Liver (tissue), 9 donors: ENCODE results near the gene OLFML2B. TPM values are rescaled to one million over a fixed set of nuclear protein-coding genes. Genes with fewer than 3 reads are reported as not detected.

Source experiments
- DNase-seq: peaks from one replicate; pipeline ENCODE4 v3.0.0-alpha.2; 2017; ENCODE audit warnings: low spot score
- H3K27ac ChIP-seq, 2 donors: one replicate each; pipeline ENCODE4 v1.7.0; 2013; ENCODE audit warnings: inconsistent platforms in 2 of 2, low read length in 2 of 2, control low read depth in 1 of 2, low read depth in 1 of 2, mild to moderate bottlenecking in 1 of 2
- H3K27me3 ChIP-seq, 4 donors: one replicate each; pipeline versions ENCODE4 v1.6.1 to v1.7.0; 2013; ENCODE audit warnings: low read length in 3 of 4, inconsistent platforms in 1 of 4, mild to moderate bottlenecking in 1 of 4, moderate library complexity in 1 of 4; ENCODE audit not compliant: control insufficient read depth in 4 of 4, insufficient read depth in 4 of 4
- H3K36me3 ChIP-seq, 4 donors: one replicate each; pipeline versions ENCODE4 v1.6.1 to v1.7.0; 2013; ENCODE audit warnings: low read length in 3 of 4, mild to moderate bottlenecking in 3 of 4, low read depth in 1 of 4, moderate library complexity in 1 of 4; ENCODE audit not compliant: control insufficient read depth in 4 of 4, insufficient read depth in 3 of 4
- H3K4me1 ChIP-seq, 4 donors: one replicate each; pipeline versions ENCODE4 v1.6.1 to v1.7.0; 2013; ENCODE audit warnings: low read length in 3 of 4, mild to moderate bottlenecking in 3 of 4, moderate library complexity in 1 of 4; ENCODE audit not compliant: control insufficient read depth in 4 of 4, insufficient read depth in 4 of 4
- H3K4me3 ChIP-seq, 3 donors: one replicate each; pipeline versions ENCODE4 v1.6.1 to v1.7.0; 2013; ENCODE audit warnings: low read length in 3 of 3, control low read depth in 1 of 3, low read depth in 1 of 3, mild to moderate bottlenecking in 1 of 3
- H3K9ac ChIP-seq, 2 donors: one replicate each; pipeline ENCODE4 v1.7.0; 2013; ENCODE audit warnings: low read length in 2 of 2, mild to moderate bottlenecking in 2 of 2, moderate library complexity in 2 of 2, control low read depth in 1 of 2, low read depth in 1 of 2
- H3K9me3 ChIP-seq, 4 donors: one replicate each; pipeline versions ENCODE4 v1.6.1 to v1.7.0; 2013; ENCODE audit warnings: low read length in 3 of 4; ENCODE audit not compliant: control insufficient read depth in 4 of 4
- EGR1 ChIP-seq, 2 donors: IDR thresholded peaks; 2 replicates each; pipeline ENCODE4 v1.6.1; 2016 to 2018; ENCODE audit warnings: antibody characterized with exemption in 2 of 2, low read depth in 2 of 2
- FOXA1 ChIP-seq: IDR thresholded peaks from 2 replicates; pipeline ENCODE4 v1.6.1; 2016; ENCODE audit warnings: antibody characterized with exemption
- FOXA2 ChIP-seq: IDR thresholded peaks from 2 replicates; pipeline ENCODE4 v1.6.1; 2016; ENCODE audit warnings: antibody characterized with exemption
- GABPA ChIP-seq, 2 donors: IDR thresholded peaks in 1 of 2; conservative IDR thresholded peaks in 1 of 2; 2 replicates each; pipeline ENCODE4 v1.6.1; 2016; ENCODE audit warnings: antibody characterized with exemption in 2 of 2, mild to moderate bottlenecking in 1 of 2, moderate library complexity in 1 of 2
- HNF4A ChIP-seq, 2 donors: conservative IDR thresholded peaks; 2 replicates each; pipeline ENCODE4 v1.6.1; 2016; ENCODE audit warnings: antibody characterized with exemption in 2 of 2, mild to moderate bottlenecking in 2 of 2
- HNF4G ChIP-seq: IDR thresholded peaks from 2 replicates; pipeline ENCODE4 v1.6.1; 2016; ENCODE audit warnings: antibody characterized with exemption
- JUND ChIP-seq, 2 donors: IDR thresholded peaks; 2 replicates each; pipeline ENCODE4 v1.6.1; 2016; ENCODE audit warnings: antibody characterized with exemption in 2 of 2
- NR2F2 ChIP-seq: IDR thresholded peaks from 2 replicates; pipeline ENCODE4 v1.6.1; 2016; ENCODE audit warnings: antibody characterized with exemption
- RAD21 ChIP-seq, 2 donors: IDR thresholded peaks; 2 replicates each; pipeline ENCODE4 v1.6.1; 2016; ENCODE audit warnings: antibody characterized with exemption in 2 of 2, mild to moderate bottlenecking in 2 of 2
- RXRA ChIP-seq, 2 donors: IDR thresholded peaks; 2 replicates each; pipeline ENCODE4 v1.6.1; 2017 to 2018; ENCODE audit warnings: antibody characterized with exemption in 2 of 2, mild to moderate bottlenecking in 1 of 2
- SP1 ChIP-seq: IDR thresholded peaks from 2 replicates; pipeline ENCODE4 v1.6.1; 2018; ENCODE audit warnings: antibody characterized with exemption, mild to moderate bottlenecking
- TAF1 ChIP-seq: conservative IDR thresholded peaks from 2 replicates; pipeline ENCODE4 v1.6.1; 2016; ENCODE audit warnings: antibody characterized with exemption, mild to moderate bottlenecking
- YY1 ChIP-seq: IDR thresholded peaks from 2 replicates; pipeline ENCODE4 v1.6.1; 2016; ENCODE audit warnings: antibody characterized with exemption, mild to moderate bottlenecking
- WGBS: extraction: QIAGEN DNeasy Blood & Tissue Kit; methylation state at CpG from one replicate; pipeline ENCODE4 v1.1.7; 2013; 5-methylcytosine and 5-hydroxymethylcytosine counted together
- polyA plus RNA-seq, 2 donors: library from polyadenylated mRNA; stranded (reverse) in 1 of 2; unstranded in 1 of 2; fragments of 200-250 nt in 1 of 2; fragments of >200 nt in 1 of 2; fragmentation: Nextera tagmentation in 1 of 2; extraction: Ambion mirVana in 1 of 2; gene quantifications; one replicate each; pipeline versions ENCODE4 v1.2.1 to v1.2.3, GENCODE V29; 2013 to 2015
- total RNA-seq, 2 donors: library from RNA; depleted of rRNA; stranded (reverse); fragments of >200 nt; gene quantifications; one replicate each; pipeline ENCODE4 v1.2.3, GENCODE V29; 2014
- TF ChIP-seq, protein P1 (sequence below): fragments of 150-350 bp; IDR thresholded peaks from 2 replicates; pipeline ENCODE4 v1.5.1; 2017; ENCODE audit warnings: improper control_type of control experiment, low read depth, low read length; ENCODE audit not compliant: missing input control
- TF ChIP-seq, protein P2 (sequence below): IDR thresholded peaks from 2 replicates; pipeline ENCODE4 v1.6.1; 2016; ENCODE audit warnings: antibody characterized with exemption
- TF ChIP-seq, protein P3 (sequence below): IDR thresholded peaks from 2 replicates; pipeline ENCODE4 v1.6.1; 2016; ENCODE audit warnings: antibody characterized with exemption, mild to moderate bottlenecking
- TF ChIP-seq, protein P4 (sequence below): IDR thresholded peaks from 2 replicates; pipeline ENCODE4 v1.6.1; 2016; ENCODE audit warnings: antibody characterized with exemption
- TF ChIP-seq, protein P5 (sequence below): IDR thresholded peaks from 2 replicates; pipeline ENCODE4 v1.6.1; 2016; ENCODE audit warnings: antibody characterized with exemption
- donor health status: healthy.
- donor health status: healthy.
- donor health status: healthy.
- donor health status: healthy.
- donor health status: healthy.

Gene OLFML2B
- total and polyA plus RNA-seq, 4 donors = 0.54 to 0.84 (median 0.74) TPM

DNA sequence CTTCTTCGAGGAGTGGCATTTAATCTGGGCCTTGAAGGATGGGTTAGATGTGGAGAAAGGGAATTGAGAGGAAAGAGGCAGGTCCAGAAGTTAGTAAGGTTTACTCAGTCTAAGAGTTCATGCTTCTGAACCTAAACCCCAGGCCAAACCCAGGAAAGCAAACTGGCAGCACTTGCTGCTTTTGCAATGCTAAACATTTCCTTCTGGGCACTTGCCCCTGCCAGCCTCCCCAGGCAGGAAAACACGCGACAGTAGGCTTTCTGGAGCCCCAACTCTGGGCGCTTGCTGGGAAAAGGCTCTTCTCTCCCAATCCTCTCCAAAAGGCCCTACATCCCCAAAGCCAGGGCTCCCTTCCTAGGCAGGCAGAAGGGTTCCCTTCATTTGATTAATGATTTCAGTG, 2.5 kb downstream of the OLFML2B start (continued):
- no peak for TF ChIP-seq FOXA2

DNA sequence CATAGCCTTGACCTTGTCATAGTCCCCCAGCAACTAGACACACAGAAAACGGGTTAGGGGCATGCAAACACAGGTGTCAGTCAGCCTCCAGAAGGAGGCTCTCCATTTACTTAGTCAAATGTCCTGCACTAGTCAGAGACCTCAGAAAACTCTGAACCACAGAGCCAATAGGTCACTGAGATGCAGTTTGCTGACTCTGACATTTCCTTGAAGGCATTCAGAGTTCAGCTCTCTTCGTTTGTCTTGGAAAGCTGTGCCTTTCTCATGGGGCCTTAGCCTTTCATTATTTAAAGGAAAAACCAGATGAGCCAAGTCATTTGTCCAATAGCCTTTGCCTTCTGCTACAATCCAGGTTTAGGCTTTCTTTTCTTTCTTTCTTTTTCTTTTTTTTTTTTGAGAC, 3.5 kb downstream of the OLFML2B start:
- Histone ChIP-seq H3K4me1 (peaks cover 3 to 17% (median 14%) of the 10 kb centered on the region in 4 donors), H3K4me3 (no peak overlapping the region), H3K27ac (no peak overlapping the region), H3K9me3 (peaks cover 0 to 2% (median 0%) of the 10 kb centered on the region in 4 donors), H3K9ac (no peak overlapping the region), H3K27me3 (peaks cover 0 to 6% (median under 1%) of the 10 kb centered on the region in 4 donors), H3K36me3 (no peaks in the 10 kb centered on the region)
- DNase-seq = no peak
- 66% methylated on average over 2 of the region's 2 CpGs for WGBS
- no peak for TF ChIP-seq HNF4G
- TF ChIP-seq, protein P1, sequence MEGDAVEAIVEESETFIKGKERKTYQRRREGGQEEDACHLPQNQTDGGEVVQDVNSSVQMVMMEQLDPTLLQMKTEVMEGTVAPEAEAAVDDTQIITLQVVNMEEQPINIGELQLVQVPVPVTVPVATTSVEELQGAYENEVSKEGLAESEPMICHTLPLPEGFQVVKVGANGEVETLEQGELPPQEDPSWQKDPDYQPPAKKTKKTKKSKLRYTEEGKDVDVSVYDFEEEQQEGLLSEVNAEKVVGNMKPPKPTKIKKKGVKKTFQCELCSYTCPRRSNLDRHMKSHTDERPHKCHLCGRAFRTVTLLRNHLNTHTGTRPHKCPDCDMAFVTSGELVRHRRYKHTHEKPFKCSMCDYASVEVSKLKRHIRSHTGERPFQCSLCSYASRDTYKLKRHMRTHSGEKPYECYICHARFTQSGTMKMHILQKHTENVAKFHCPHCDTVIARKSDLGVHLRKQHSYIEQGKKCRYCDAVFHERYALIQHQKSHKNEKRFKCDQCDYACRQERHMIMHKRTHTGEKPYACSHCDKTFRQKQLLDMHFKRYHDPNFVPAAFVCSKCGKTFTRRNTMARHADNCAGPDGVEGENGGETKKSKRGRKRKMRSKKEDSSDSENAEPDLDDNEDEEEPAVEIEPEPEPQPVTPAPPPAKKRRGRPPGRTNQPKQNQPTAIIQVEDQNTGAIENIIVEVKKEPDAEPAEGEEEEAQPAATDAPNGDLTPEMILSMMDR = no peak
- no peak for TF ChIP-seq JUND (IDR thresholded peaks at IDR 0.05)
- TF ChIP-seq FOXA1 = no peak
- no peak for TF ChIP-seq YY1
- TF ChIP-seq EGR1 (IDR thresholded peaks at IDR 0.05; ENCODE audit: low read depth in 2 of 2) = no peak
- TF ChIP-seq FOXA2 = no peak
- TF ChIP-seq, protein P2, sequence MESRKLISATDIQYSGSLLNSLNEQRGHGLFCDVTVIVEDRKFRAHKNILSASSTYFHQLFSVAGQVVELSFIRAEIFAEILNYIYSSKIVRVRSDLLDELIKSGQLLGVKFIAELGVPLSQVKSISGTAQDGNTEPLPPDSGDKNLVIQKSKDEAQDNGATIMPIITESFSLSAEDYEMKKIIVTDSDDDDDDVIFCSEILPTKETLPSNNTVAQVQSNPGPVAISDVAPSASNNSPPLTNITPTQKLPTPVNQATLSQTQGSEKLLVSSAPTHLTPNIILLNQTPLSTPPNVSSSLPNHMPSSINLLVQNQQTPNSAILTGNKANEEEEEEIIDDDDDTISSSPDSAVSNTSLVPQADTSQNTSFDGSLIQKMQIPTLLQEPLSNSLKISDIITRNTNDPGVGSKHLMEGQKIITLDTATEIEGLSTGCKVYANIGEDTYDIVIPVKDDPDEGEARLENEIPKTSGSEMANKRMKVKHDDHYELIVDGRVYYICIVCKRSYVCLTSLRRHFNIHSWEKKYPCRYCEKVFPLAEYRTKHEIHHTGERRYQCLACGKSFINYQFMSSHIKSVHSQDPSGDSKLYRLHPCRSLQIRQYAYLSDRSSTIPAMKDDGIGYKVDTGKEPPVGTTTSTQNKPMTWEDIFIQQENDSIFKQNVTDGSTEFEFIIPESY = no peak
- TF ChIP-seq, protein P3, sequence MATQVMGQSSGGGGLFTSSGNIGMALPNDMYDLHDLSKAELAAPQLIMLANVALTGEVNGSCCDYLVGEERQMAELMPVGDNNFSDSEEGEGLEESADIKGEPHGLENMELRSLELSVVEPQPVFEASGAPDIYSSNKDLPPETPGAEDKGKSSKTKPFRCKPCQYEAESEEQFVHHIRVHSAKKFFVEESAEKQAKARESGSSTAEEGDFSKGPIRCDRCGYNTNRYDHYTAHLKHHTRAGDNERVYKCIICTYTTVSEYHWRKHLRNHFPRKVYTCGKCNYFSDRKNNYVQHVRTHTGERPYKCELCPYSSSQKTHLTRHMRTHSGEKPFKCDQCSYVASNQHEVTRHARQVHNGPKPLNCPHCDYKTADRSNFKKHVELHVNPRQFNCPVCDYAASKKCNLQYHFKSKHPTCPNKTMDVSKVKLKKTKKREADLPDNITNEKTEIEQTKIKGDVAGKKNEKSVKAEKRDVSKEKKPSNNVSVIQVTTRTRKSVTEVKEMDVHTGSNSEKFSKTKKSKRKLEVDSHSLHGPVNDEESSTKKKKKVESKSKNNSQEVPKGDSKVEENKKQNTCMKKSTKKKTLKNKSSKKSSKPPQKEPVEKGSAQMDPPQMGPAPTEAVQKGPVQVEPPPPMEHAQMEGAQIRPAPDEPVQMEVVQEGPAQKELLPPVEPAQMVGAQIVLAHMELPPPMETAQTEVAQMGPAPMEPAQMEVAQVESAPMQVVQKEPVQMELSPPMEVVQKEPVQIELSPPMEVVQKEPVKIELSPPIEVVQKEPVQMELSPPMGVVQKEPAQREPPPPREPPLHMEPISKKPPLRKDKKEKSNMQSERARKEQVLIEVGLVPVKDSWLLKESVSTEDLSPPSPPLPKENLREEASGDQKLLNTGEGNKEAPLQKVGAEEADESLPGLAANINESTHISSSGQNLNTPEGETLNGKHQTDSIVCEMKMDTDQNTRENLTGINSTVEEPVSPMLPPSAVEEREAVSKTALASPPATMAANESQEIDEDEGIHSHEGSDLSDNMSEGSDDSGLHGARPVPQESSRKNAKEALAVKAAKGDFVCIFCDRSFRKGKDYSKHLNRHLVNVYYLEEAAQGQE = no peak
- no peak for TF ChIP-seq RXRA (IDR thresholded peaks at IDR 0.05)
- TF ChIP-seq, protein P4, sequence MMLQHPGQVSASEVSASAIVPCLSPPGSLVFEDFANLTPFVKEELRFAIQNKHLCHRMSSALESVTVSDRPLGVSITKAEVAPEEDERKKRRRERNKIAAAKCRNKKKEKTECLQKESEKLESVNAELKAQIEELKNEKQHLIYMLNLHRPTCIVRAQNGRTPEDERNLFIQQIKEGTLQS = no peak
- no peak for TF ChIP-seq RAD21 (IDR thresholded peaks at IDR 0.05)
- no peak for TF ChIP-seq SP1
- TF ChIP-seq, protein P5, sequence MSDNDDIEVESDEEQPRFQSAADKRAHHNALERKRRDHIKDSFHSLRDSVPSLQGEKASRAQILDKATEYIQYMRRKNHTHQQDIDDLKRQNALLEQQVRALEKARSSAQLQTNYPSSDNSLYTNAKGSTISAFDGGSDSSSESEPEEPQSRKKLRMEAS = no peak
- no peak for TF ChIP-seq HNF4A (conservative IDR thresholded peaks at IDR 0.05)
- TF ChIP-seq NR2F2 = no peak
- no peak for TF ChIP-seq TAF1
- no peak for TF ChIP-seq GABPA (IDR thresholded peaks at IDR 0.05 in 1 of 2, conservative IDR thresholded peaks at IDR 0.05 in 1 of 2)
